ENCODE measurements around the gene MYO1A.
"Not testable (repeated sequence)": the region's sequence is repeated elsewhere in the genome, so short reads cannot be mapped to it uniquely, and the experiment has no call there.

Gene MYO1A

DNA sequence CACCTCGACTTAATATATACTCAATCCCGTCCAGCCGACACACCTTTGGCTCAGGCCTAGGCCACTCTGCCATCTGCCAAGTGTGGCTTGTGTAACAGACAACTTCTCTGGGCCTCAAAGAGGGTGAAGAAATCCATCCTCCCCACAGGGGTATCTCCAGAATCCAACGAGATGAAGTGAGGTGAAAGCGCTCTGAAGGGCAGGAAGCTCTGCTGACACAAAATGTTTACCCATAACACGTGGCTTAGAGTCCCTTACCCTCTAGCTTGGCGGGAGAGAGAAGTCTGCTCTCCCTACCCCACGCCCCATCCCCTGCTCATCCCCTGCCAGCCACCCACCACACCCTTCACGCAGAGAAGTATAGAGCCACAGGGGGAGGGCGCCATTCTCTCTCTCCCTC, 56.6 kb downstream of the MYO1A start:
- DNase-seq (ENCODE audit: low read depth) = no peak

DNA sequence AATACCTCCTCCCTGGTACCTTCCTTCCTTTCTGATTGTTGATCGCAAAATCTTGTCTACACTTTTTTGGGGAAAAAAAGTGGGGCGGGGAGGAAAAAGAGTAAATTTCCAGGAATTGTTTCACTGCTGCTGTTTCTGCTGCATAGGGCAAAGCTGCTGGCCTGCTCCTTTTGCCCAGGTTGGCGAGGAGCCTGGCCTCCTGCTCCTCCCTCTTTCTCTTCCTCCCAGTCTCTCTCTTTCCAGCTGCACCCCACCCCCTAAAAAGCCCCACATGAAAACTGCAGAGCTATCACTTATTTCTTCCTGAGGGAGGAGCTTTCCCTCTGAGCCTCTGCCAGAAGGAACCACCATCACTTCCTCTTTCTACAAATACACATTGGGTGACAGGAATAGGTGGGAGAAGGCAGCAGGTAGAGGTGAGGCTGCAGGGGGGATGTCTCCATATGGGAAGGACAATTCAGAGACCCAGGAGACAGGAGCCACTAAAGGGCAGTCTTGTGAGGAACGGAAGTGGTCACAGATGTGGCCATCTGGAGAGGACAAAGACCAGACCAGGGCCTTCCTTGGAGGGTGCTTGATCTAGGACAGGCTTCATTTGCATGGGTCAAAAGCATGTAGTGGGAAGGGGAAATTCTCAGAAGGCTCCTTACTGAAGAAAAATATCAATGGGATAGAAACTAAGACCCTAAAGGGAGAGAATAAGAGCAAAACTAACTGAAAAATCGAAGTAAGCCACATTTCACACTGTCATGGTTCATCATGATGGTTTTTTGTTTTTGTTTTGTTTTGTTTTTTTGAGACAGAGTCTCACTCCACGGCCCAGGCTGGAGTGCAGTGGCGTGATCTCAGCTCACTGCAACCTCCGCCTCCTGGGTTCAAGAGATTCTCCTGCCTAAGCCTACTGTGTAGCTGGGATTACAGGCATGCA, 58.3 kb downstream of the MYO1A start:
- no peak for DNase-seq (ENCODE audit: low read depth)

DNA sequence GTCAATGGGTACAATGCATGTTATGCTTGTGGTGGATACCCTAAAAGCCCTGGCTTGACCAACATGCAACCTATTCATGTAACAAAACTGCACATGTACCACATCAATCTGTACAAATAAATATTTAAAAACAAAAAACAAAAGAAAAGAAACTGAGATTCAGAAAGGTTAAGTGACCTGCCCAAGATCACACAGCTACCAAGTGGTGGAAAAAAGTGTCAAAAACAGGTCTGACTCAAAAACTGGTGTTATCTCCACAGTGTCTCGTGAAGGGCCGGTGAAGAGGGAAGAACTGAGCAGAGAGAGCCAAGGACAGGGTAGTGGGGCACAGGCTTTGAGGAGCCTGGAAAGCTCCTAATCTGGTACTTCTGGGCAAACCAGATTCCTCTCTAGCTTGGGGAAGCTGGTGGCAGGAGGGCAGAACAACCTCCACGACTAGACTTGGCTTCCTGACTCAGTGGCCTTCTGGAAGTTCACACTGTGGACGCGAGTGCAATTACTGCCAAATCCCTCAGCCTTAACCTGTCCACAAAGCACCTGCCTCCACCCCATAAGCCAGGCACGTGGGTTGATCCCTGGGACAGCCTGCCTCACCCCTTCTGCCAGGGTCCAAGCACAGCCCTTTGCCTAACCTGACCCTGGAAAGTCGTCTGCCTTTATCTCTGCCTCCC, 59.1 kb downstream of the MYO1A start:
- DNase-seq (ENCODE audit: low read depth) = no peak

DNA sequence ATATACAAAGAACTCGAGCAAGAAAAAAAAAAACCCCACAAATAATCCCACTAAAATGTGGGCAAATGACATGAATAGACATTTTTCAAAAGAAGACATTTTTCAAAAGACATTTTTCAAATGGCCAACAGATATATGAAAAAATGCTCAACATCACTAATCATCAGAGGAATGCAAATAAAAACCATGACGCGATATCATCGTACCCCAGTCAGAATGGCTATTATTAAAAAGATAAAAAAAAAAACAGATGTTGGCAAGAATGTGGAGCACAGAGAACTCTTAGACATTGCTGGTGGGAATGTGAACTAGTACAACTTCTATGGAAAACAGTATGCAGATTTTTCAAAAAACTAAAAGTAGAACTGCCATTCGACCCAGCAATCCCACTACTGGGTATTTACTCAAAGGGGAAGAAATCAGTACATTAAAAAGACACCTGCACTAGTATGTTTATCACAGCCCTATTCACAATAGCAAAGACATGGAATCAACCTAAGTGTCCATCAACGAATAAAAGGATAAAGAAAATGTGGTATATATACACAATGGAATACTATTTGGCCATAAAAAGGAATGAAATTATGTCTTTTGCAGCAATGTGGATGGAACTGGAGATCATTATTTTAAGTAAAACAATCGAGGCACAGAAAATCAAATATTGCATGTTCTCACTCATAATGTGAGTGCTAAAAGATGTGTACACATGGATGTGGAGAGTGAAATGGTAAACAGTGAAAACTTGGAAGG, 59.9 kb downstream of the MYO1A start:
- DNase-seq (ENCODE audit: low read depth) = no peak

DNA sequence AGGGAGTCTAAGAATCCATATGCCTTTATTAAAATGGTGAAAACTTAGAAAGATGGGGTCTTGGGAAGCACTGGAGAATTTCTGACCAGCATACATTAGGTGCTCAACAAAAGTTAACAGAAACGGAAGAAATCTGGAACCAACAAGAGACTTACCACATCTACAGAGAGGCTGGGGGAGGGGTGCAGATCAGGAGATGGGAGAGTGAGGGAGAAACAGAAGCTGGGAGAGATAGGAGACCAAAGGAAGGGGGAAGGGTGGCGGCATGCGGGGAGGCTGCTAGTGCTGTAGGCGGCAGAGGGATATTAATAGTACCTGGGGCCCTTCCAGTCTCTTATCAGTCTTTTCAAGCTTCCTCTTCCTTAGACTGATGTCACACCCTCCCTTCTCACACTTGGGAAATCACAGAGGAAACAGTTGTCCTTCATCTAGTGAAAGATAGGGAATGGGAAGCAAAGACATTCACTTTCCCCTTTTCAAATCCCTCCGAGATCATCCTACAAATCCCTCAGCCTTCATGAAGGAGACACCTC, 61.7 kb downstream of the MYO1A start:
- no peak for DNase-seq (ENCODE audit: low read depth)

DNA sequence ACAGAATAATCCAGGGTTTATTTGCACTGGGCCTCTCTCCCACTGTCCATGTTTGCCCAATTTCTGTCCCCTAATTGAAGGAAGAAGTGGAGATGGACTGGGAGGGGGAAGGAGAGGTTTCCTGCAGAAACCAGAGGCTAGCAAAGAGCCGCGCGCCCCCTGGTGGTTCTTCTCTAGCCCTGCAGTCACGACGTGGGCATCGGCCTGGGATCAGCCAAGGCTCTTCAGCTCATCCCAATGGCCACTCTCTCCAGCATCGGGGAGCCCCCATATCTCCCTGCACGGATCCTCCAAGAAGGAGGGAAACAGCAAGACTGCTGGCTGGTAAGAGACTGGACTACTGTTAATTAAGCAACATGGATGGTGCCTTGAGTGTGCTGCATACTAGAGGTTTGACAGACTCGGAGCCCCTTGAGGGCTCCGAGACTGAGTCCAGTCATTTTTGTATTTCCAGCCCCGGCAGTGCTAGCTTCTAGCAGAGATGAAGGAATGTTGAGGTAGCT, 62.3 kb downstream of the MYO1A start:
- DNase-seq (ENCODE audit: low read depth) = peak; percentile 40

DNA sequence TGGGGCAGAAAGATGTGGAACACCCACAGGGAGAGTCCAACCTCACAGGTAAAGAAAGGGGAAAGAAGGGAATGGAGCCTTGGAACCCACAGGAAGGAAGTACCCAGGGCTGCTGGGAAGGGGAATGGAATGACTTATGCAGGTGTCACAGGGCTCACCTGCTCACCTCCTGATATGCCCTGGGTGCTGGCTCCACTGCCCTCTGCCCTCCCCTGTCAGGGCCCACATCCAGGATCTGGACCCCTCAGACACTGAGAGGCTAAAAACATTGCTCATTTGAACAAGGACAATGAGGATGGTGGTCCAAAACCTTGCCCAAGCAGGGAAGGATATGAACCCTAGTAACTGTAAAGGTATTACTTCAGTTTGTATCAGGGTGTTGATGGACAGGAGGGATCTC, 62.9 kb downstream of the MYO1A start:
- no peak for DNase-seq (ENCODE audit: low read depth)

DNA sequence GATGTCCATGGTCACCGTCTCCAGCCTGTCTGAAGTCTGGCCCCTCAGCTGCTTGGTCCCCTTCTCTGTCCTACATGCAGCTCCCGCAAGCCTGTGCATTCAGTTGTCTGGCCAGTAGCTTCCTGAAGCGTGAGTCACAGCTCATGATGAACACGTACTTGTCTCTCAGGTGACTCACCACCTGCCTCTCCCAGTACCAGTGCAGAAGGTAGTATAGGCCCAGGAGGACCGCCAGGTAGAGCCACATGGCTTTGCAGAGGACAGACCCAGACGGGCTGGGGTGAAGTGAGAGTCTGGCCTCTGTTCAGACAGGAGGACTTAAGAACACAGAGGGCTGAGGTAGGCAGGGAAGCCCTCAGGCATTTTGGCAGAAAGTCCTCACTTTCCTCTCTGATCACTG, 64.2 kb downstream of the MYO1A start:
- not testable (repeated sequence) for DNase-seq (ENCODE audit: low read depth)

DNA sequence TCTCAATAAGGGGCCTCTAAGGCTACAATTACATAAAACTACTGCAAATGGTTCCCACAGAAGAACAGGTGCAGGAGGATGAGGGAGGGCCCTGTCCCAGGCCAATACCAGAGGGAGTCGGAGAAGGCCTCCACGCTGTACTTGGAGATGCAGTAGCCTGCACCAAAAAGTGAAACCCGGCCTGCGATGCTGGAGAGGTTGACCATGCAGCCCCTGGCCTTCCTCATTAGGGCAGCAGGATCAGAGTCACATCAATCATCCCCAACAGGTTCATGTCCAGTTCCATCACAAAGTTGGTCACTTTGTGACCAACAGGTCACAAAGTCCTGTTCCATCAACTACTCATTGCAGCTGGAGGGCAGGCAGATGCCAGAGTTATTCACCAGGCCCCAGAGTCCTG, 66.5 kb downstream of the MYO1A start:
- DNase-seq (ENCODE audit: low read depth) = no peak

DNA sequence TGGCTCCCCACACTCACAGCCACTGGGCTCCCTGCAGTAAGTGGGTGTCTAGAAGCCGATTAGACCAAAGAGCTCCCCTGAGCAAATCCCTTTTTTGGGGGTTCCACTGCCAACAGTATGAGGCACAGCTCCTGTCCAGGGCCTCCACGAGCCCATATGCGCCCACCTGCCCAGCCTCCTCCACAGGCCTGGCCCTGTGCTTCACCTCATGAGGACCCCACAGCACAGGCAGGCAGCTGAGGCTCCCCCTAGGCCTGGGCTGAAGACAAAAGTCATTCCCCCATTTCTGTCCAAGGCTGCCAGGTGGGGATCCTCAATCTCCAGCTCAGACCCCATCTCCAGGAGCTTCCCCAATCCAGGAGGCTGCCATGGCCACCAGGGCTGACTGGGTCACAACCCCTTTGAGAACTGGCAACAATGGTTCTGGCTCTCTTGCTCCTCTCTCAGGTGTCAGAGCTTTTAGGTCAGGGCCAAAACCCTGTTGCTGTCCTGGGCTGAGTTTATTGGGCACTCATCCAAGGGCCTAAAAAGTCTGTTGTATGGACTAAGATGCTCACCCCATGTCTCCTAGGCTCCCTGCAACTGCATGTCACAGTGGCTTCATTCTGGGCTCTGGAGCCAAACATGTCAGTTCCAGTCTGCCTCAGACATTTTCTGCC, 67.2 kb downstream of the MYO1A start:
- not testable (repeated sequence) for DNase-seq (ENCODE audit: low read depth)

DNA sequence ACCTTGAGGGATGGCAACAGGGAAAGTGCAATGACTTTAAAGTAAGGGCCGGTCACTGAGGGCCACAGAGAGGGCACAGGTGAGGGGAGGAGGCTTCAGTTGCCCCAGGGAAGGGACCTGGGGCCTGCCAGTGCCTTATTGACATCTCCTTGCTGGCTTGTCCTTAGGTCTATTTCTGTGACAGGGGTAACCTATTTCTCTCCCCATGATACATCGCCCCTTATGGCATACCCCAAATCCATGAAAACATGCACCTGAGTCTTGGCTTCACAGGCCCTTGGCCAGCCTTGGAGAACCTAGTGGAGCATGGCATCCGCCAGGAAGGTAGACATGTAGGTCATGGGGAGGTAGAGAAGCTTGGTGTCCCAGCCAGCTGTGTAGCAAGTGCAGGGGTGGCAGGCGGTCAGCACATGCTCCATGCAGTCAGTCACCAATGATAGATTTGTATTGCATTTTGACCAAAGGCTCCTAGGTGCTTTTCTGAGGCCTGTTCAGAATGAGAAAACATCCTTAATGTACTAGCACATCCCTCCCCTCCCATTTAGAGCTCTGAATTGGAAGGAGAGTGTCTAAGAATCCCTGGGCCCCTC, 68.9 kb downstream of the MYO1A start:
- DNase-seq (ENCODE audit: low read depth) = no peak

DNA sequence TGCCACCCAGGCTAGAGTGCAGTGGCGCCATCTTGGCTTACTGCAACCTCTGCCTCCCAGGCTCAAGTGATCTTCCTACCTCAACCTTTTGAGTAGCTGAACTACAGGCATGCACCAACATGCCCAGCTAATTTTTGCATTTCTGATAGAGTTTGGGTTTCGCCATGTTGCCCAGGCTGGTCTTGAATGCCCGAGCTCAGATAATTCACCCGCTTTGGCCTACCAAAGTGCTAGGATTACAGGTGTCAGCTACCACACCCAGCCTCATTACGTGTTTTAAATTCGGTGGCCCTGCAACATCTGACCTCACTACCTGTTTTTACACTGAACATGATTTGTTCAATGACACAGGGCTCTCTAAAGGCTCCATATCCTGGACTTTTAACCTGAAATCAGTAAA, 69.7 kb downstream of the MYO1A start:
- DNase-seq (ENCODE audit: low read depth) = no peak

DNA sequence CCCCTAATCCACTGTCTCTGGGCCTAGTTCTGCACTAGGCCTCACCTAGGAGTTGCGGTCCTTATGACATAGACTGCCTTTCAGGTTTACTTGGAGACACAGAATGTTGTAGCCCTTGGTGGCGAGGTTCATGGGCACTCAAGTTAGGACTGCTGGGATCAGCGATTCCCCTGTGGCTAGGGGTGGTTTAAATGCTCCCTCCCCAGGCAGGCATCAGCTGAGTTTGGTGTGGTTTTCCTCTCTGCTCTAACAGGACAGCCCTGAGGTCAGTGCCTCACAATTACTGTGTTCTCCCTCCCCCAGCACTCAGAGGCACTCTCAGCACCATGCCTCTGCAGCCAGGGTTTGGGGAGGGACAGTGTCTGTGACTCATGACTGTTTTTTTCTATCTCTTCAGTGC, 70.3 kb downstream of the MYO1A start:
- DNase-seq (ENCODE audit: low read depth) = no peak
